ENCODE results near the gene KCNK18. TPM values are rescaled to one million over a fixed set of nuclear protein-coding genes. Genes with fewer than 3 reads are reported as not detected.
"Not testable (repeated sequence)": the region's sequence is repeated elsewhere in the genome, so short reads cannot be mapped to it uniquely, and the experiment has no call there.

KCNK18 gene
- total RNA-seq, 1 donor: not detected

- Histone ChIP-seq H3K27ac (ENCODE audit: low read depth, low read length) (no peak overlapping the region), H3K27me3 (ENCODE audit: insufficient read depth, low read length) (peaks cover 3% of the 10 kb centered on the region), H2AFZ (ENCODE audit: low read length) (no peak overlapping the region), H3K4me2 (ENCODE audit: insufficient read depth, low read length) (no peak overlapping the region), H3K4me3 (ENCODE audit: insufficient read depth, low read length) (no peak overlapping the region), H3K79me2 (ENCODE audit: insufficient read depth, low read length) (no peaks in the 10 kb centered on the region), H3K36me3 (ENCODE audit: insufficient read depth, low read length) (no peaks in the 10 kb centered on the region), H4K20me1 (ENCODE audit: insufficient read depth, low read length) (no peaks in the 10 kb centered on the region), H3K9me3 (ENCODE audit: low read depth, low read length) (no peaks in the 10 kb centered on the region), H3K4me1 (ENCODE audit: insufficient read depth, low read length) (no peaks in the 10 kb centered on the region)
- TF ChIP-seq CTCF (IDR thresholded peaks at IDR 0.05; ENCODE audit: extremely low read depth, low read depth, low read length): no peak
- DNase-seq (ENCODE audit: insufficient read length, low spot score, missing footprints): peak; percentile 18
Observed at GRCh38 chr10:117223693-117224430, 26.6 kb downstream of the KCNK18 start.

GRCh38 chr10:117224881-117225280 lies 27.6 kb downstream of the KCNK18 start:
- no peak overlapping the region for H3K4me2 ChIP-seq (ENCODE audit: insufficient read depth, low read length)
- no peak for TF ChIP-seq CTCF (IDR thresholded peaks at IDR 0.05; ENCODE audit: extremely low read depth, low read depth, low read length)

GRCh38 chr10:117226813-117227451 lies 29.6 kb downstream of the KCNK18 start:
- no peaks in the 10 kb centered on the region for H3K4me1 ChIP-seq (ENCODE audit: insufficient read depth, low read length)
- no peaks in the 10 kb centered on the region for H3K79me2 ChIP-seq (ENCODE audit: insufficient read depth, low read length)
- H3K9me3 ChIP-seq (ENCODE audit: low read depth, low read length): no peaks in the 10 kb centered on the region
- H3K4me2 ChIP-seq (ENCODE audit: insufficient read depth, low read length): no peak overlapping the region
- H3K27ac ChIP-seq (ENCODE audit: low read depth, low read length): no peak overlapping the region
- no peak overlapping the region for H2AFZ ChIP-seq (ENCODE audit: low read length)
- H3K27me3 ChIP-seq (ENCODE audit: insufficient read depth, low read length): peaks cover 3% of the 10 kb centered on the region
- DNase-seq (ENCODE audit: insufficient read length, low spot score, missing footprints): peak; percentile 74
- H3K36me3 ChIP-seq (ENCODE audit: insufficient read depth, low read length): no peaks in the 10 kb centered on the region
- peak; percentile 73 for TF ChIP-seq CTCF (IDR thresholded peaks at IDR 0.05; ENCODE audit: extremely low read depth, low read depth, low read length)
- H4K20me1 ChIP-seq (ENCODE audit: insufficient read depth, low read length): no peaks in the 10 kb centered on the region
- H3K4me3 ChIP-seq (ENCODE audit: insufficient read depth, low read length): no peak overlapping the region

More at GRCh38 chr10:117224881-117225280, 27.6 kb downstream of the KCNK18 start:
- Histone ChIP-seq H3K9me3 (ENCODE audit: low read depth, low read length) (no peaks in the 10 kb centered on the region), H3K36me3 (ENCODE audit: insufficient read depth, low read length) (no peaks in the 10 kb centered on the region), H3K4me1 (ENCODE audit: insufficient read depth, low read length) (no peaks in the 10 kb centered on the region), H3K79me2 (ENCODE audit: insufficient read depth, low read length) (no peaks in the 10 kb centered on the region), H2AFZ (ENCODE audit: low read length) (no peak overlapping the region), H3K27ac (ENCODE audit: low read depth, low read length) (no peak overlapping the region), H3K4me3 (ENCODE audit: insufficient read depth, low read length) (no peak overlapping the region), H3K27me3 (ENCODE audit: insufficient read depth, low read length) (peaks cover 3% of the 10 kb centered on the region), H4K20me1 (ENCODE audit: insufficient read depth, low read length) (no peaks in the 10 kb centered on the region)
- DNase-seq (ENCODE audit: insufficient read length, low spot score, missing footprints): no peak

- DNase-seq (ENCODE audit: insufficient read length, low spot score, missing footprints): no peak
Observed at GRCh38 chr10:117228210-117228609, 30.9 kb downstream of the KCNK18 start.

GRCh38 chr10:117230107-117230506 lies 32.8 kb downstream of the KCNK18 start:
- H3K9me3 ChIP-seq (ENCODE audit: low read depth, low read length); H3K36me3 ChIP-seq (ENCODE audit: insufficient read depth, low read length); H3K4me1 ChIP-seq (ENCODE audit: insufficient read depth, low read length); H3K79me2 ChIP-seq (ENCODE audit: insufficient read depth, low read length); H3K4me2 ChIP-seq (ENCODE audit: insufficient read depth, low read length); H3K4me3 ChIP-seq (ENCODE audit: insufficient read depth, low read length); H3K27ac ChIP-seq (ENCODE audit: low read depth, low read length); DNase-seq (ENCODE audit: insufficient read length, low spot score, missing footprints); H4K20me1 ChIP-seq (ENCODE audit: insufficient read depth, low read length); H3K27me3 ChIP-seq (ENCODE audit: insufficient read depth, low read length); H2AFZ ChIP-seq (ENCODE audit: low read length): not testable (repeated sequence)

More at GRCh38 chr10:117228210-117228609, 30.9 kb downstream of the KCNK18 start:
- no peak overlapping the region for H3K4me2 ChIP-seq (ENCODE audit: insufficient read depth, low read length)
- H3K9me3 ChIP-seq (ENCODE audit: low read depth, low read length): no peaks in the 10 kb centered on the region
- H3K4me3 ChIP-seq (ENCODE audit: insufficient read depth, low read length): no peak overlapping the region
- peaks cover 3% of the 10 kb centered on the region for H3K27me3 ChIP-seq (ENCODE audit: insufficient read depth, low read length)
- no peaks in the 10 kb centered on the region for H3K4me1 ChIP-seq (ENCODE audit: insufficient read depth, low read length)
- H3K36me3 ChIP-seq (ENCODE audit: insufficient read depth, low read length): no peaks in the 10 kb centered on the region
- H2AFZ ChIP-seq (ENCODE audit: low read length): no peak overlapping the region
- no peaks in the 10 kb centered on the region for H4K20me1 ChIP-seq (ENCODE audit: insufficient read depth, low read length)
- H3K27ac ChIP-seq (ENCODE audit: low read depth, low read length): no peak overlapping the region
- TF ChIP-seq CTCF (IDR thresholded peaks at IDR 0.05; ENCODE audit: extremely low read depth, low read depth, low read length): no peak
- no peaks in the 10 kb centered on the region for H3K79me2 ChIP-seq (ENCODE audit: insufficient read depth, low read length)

All from osteoblast (primary cell).